Measurements from ENCODE around the gene KLHL26. TPM values are rescaled to one million over a fixed set of nuclear protein-coding genes. Genes with fewer than 3 reads are reported as not detected.

KLHL26 gene
- polyA plus RNA-seq, 1 donor from 2014 or later = 4.7 TPM

GRCh38 chr19:18597809-18598660, 38.8 kb upstream of the KLHL26 start:
- H3K27ac ChIP-seq (ENCODE audit: low read length) = no peak overlapping the region
- no peaks in the 10 kb centered on the region for H3K9me2 ChIP-seq (ENCODE audit: insufficient read depth, low read length)
- H3K4me2 ChIP-seq (ENCODE audit: low read length) = no peak overlapping the region
- TF ChIP-seq EP300 (conservative IDR thresholded peaks at IDR 0.05; ENCODE audit: poor library complexity, severe bottlenecking) (no peak), EZH2 (IDR thresholded peaks at IDR 0.05; ENCODE audit: borderline replicate concordance, insufficient read depth, low read length, poor library complexity, severe bottlenecking) (no peak), RAD21 (conservative IDR thresholded peaks at IDR 0.05) (no peak), TAF1 (IDR thresholded peaks at IDR 0.05; ENCODE audit: low read depth) (no peak), SMC3 (conservative IDR thresholded peaks at IDR 0.05; ENCODE audit: poor library complexity) (no peak), POLR2AphosphoS5 (IDR thresholded peaks at IDR 0.05) (no peak), MXI1 (conservative IDR thresholded peaks at IDR 0.05; ENCODE audit: poor library complexity, severe bottlenecking) (no peak)
- TF ChIP-seq, protein P1, sequence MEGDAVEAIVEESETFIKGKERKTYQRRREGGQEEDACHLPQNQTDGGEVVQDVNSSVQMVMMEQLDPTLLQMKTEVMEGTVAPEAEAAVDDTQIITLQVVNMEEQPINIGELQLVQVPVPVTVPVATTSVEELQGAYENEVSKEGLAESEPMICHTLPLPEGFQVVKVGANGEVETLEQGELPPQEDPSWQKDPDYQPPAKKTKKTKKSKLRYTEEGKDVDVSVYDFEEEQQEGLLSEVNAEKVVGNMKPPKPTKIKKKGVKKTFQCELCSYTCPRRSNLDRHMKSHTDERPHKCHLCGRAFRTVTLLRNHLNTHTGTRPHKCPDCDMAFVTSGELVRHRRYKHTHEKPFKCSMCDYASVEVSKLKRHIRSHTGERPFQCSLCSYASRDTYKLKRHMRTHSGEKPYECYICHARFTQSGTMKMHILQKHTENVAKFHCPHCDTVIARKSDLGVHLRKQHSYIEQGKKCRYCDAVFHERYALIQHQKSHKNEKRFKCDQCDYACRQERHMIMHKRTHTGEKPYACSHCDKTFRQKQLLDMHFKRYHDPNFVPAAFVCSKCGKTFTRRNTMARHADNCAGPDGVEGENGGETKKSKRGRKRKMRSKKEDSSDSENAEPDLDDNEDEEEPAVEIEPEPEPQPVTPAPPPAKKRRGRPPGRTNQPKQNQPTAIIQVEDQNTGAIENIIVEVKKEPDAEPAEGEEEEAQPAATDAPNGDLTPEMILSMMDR (IDR thresholded peaks at IDR 0.05; ENCODE audit: poor library complexity, severe bottlenecking) = no peak
- TF ChIP-seq, protein P2, sequence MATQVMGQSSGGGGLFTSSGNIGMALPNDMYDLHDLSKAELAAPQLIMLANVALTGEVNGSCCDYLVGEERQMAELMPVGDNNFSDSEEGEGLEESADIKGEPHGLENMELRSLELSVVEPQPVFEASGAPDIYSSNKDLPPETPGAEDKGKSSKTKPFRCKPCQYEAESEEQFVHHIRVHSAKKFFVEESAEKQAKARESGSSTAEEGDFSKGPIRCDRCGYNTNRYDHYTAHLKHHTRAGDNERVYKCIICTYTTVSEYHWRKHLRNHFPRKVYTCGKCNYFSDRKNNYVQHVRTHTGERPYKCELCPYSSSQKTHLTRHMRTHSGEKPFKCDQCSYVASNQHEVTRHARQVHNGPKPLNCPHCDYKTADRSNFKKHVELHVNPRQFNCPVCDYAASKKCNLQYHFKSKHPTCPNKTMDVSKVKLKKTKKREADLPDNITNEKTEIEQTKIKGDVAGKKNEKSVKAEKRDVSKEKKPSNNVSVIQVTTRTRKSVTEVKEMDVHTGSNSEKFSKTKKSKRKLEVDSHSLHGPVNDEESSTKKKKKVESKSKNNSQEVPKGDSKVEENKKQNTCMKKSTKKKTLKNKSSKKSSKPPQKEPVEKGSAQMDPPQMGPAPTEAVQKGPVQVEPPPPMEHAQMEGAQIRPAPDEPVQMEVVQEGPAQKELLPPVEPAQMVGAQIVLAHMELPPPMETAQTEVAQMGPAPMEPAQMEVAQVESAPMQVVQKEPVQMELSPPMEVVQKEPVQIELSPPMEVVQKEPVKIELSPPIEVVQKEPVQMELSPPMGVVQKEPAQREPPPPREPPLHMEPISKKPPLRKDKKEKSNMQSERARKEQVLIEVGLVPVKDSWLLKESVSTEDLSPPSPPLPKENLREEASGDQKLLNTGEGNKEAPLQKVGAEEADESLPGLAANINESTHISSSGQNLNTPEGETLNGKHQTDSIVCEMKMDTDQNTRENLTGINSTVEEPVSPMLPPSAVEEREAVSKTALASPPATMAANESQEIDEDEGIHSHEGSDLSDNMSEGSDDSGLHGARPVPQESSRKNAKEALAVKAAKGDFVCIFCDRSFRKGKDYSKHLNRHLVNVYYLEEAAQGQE (IDR thresholded peaks at IDR 0.05; ENCODE audit: borderline replicate concordance) = no peak
- no peak overlapping the region for H2AFZ ChIP-seq (ENCODE audit: low read depth, low read length)
- H3K9ac ChIP-seq (ENCODE audit: low read length) = no peak overlapping the region
- H3K4me3 ChIP-seq (ENCODE audit: low read length) = no peak overlapping the region
- no peaks in the 10 kb centered on the region for H3K79me2 ChIP-seq (replicated peaks; ENCODE audit: insufficient read depth, low read length)
- H3K9me3 ChIP-seq (ENCODE audit: low read length) = no peaks in the 10 kb centered on the region
- H3K27me3 ChIP-seq (ENCODE audit: insufficient read depth, low read depth, low read length) = peaks cover 15% of the 10 kb centered on the region
- H4K20me1 ChIP-seq (ENCODE audit: insufficient read depth) = no peaks in the 10 kb centered on the region
- H3F3A ChIP-seq (ENCODE audit: insufficient read depth, low read length, poor library complexity, severe bottlenecking) = no peaks in the 10 kb centered on the region
- H3K36me3 ChIP-seq (ENCODE audit: insufficient read depth, low read length) = no peaks in the 10 kb centered on the region

DNA sequence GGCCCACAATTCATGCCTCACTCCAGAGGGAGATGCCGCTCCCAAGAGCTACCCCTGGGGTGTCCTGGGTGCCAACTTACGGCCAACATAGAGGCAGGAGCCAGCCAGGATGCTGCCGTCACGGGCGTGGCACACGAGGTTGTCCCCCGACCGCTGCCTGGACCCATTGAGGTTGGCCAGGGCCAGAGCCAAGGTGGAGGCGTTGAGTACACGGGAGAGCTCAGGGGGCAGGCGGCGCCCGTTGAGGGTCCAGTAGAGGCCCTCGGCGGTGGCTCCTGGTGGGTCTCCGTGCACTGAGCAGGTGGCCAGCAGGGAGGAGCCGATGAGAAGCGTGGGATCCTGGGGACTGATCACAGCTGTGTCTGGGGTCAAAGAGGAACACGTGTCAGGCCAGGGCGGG, 37.3 kb upstream of the KLHL26 start:
- H3K9ac ChIP-seq (ENCODE audit: low read length) = no peak overlapping the region
- H3K9me3 ChIP-seq (ENCODE audit: low read length) = no peaks in the 10 kb centered on the region
- no peak overlapping the region for H3K27ac ChIP-seq (ENCODE audit: low read length)
- H3K79me2 ChIP-seq (replicated peaks; ENCODE audit: insufficient read depth, low read length) = no peaks in the 10 kb centered on the region
- no peak overlapping the region for H3K4me2 ChIP-seq (ENCODE audit: low read length)
- H4K20me1 ChIP-seq (ENCODE audit: insufficient read depth) = no peaks in the 10 kb centered on the region
- no peak overlapping the region for H3K4me3 ChIP-seq (ENCODE audit: low read length)
- TF ChIP-seq EP300 (conservative IDR thresholded peaks at IDR 0.05; ENCODE audit: poor library complexity, severe bottlenecking) = no peak
- TF ChIP-seq, protein P1 (IDR thresholded peaks at IDR 0.05; ENCODE audit: poor library complexity, severe bottlenecking) = no peak
- TF ChIP-seq EZH2 (IDR thresholded peaks at IDR 0.05; ENCODE audit: borderline replicate concordance, insufficient read depth, low read length, poor library complexity, severe bottlenecking) = no peak
- no peak for TF ChIP-seq SMC3 (conservative IDR thresholded peaks at IDR 0.05; ENCODE audit: poor library complexity)
- no peak for TF ChIP-seq RAD21 (conservative IDR thresholded peaks at IDR 0.05)
- TF ChIP-seq, protein P2 (IDR thresholded peaks at IDR 0.05; ENCODE audit: borderline replicate concordance) = no peak
- no peak for TF ChIP-seq POLR2AphosphoS5 (IDR thresholded peaks at IDR 0.05)
- TF ChIP-seq TAF1 (IDR thresholded peaks at IDR 0.05; ENCODE audit: low read depth) = no peak
- no peak for TF ChIP-seq MXI1 (conservative IDR thresholded peaks at IDR 0.05; ENCODE audit: poor library complexity, severe bottlenecking)
- no peaks in the 10 kb centered on the region for H3F3A ChIP-seq (ENCODE audit: insufficient read depth, low read length, poor library complexity, severe bottlenecking)
- H3K27me3 ChIP-seq (ENCODE audit: insufficient read depth, low read depth, low read length) = peaks cover 29% of the 10 kb centered on the region
- no peak overlapping the region for H2AFZ ChIP-seq (ENCODE audit: low read depth, low read length)
- H3K36me3 ChIP-seq (ENCODE audit: insufficient read depth, low read length) = no peaks in the 10 kb centered on the region
- H3K9me2 ChIP-seq (ENCODE audit: insufficient read depth, low read length) = no peaks in the 10 kb centered on the region

Measured in neural cell (in vitro differentiated cells).